ENCODE data around the gene ZNF213.
"Not testable (repeated sequence)": the region's sequence is repeated elsewhere in the genome, so short reads cannot be mapped to it uniquely, and the experiment has no call there.

Gene ZNF213

GRCh38 chr16:3179651-3180050, 44.8 kb downstream of the ZNF213 start:
- Histone ChIP-seq H3K9ac (ENCODE audit: insufficient read length, low read depth) (no peak overlapping the region), H3K9me3 (ENCODE audit: insufficient read depth, low read length) (no peaks in the 10 kb centered on the region), H3K4me1 (ENCODE audit: insufficient read depth, insufficient read length) (no peaks in the 10 kb centered on the region), H3K27me3 (ENCODE audit: insufficient read depth, insufficient read length) (peaks cover 10% of the 10 kb centered on the region), H3K4me3 (ENCODE audit: insufficient read length, low read depth) (no peak overlapping the region), H3K36me3 (ENCODE audit: insufficient read depth, insufficient read length, low read length) (no peaks in the 10 kb centered on the region)
- no peak for DNase-seq (ENCODE audit: low read depth, low spot score)
- no peak for TF ChIP-seq SUZ12 (IDR thresholded peaks at IDR 0.05; ENCODE audit: extremely low read depth, insufficient read depth, insufficient read length)
- no peak for TF ChIP-seq YY1 (IDR thresholded peaks at IDR 0.05; ENCODE audit: insufficient read depth, insufficient read length)
- no peak for TF ChIP-seq ZNF274 (IDR thresholded peaks at IDR 0.05; ENCODE audit: low read depth, low read length)

- Histone ChIP-seq H3K9ac (ENCODE audit: insufficient read length, low read depth) (no peak overlapping the region), H3K36me3 (ENCODE audit: insufficient read depth, insufficient read length, low read length) (no peaks in the 10 kb centered on the region), H3K27me3 (ENCODE audit: insufficient read depth, insufficient read length) (peaks cover 10% of the 10 kb centered on the region), H3K9me3 (ENCODE audit: insufficient read depth, low read length) (no peaks in the 10 kb centered on the region), H3K4me1 (ENCODE audit: insufficient read depth, insufficient read length) (no peaks in the 10 kb centered on the region), H3K4me3 (ENCODE audit: insufficient read length, low read depth) (no peak overlapping the region)
- TF ChIP-seq SUZ12 (IDR thresholded peaks at IDR 0.05; ENCODE audit: extremely low read depth, insufficient read depth, insufficient read length) (no peak), ZNF274 (IDR thresholded peaks at IDR 0.05; ENCODE audit: low read depth, low read length) (no peak), YY1 (IDR thresholded peaks at IDR 0.05; ENCODE audit: insufficient read depth, insufficient read length) (no peak)
- no peak for DNase-seq (ENCODE audit: low read depth, low spot score)
These were observed 45.6 kb downstream of the ZNF213 start for GRCh38 chr16:3180445-3180878.

- Histone ChIP-seq H3K27me3 (ENCODE audit: insufficient read depth, insufficient read length) (peaks cover 10% of the 10 kb centered on the region), H3K4me3 (ENCODE audit: insufficient read length, low read depth) (peak overlapping the region; percentile 68)
- H3K36me3 ChIP-seq (ENCODE audit: insufficient read depth, insufficient read length, low read length), result not testable (repeated sequence)
These were observed 47.4 kb downstream of the ZNF213 start for GRCh38 chr16:3182293-3182607.

GRCh38 chr16:3182608-3183444, 48.0 kb downstream of the ZNF213 start:
- Histone ChIP-seq H3K27me3 (ENCODE audit: insufficient read depth, insufficient read length) (peaks cover 10% of the 10 kb centered on the region), H3K9me3 (ENCODE audit: insufficient read depth, low read length) (no peaks in the 10 kb centered on the region), H3K36me3 (ENCODE audit: insufficient read depth, insufficient read length, low read length) (no peaks in the 10 kb centered on the region), H3K4me3 (ENCODE audit: insufficient read length, low read depth) (peak overlapping the region; percentile 68), H3K9ac (ENCODE audit: insufficient read length, low read depth) (peak overlapping the region; percentile 76), H3K4me1 (ENCODE audit: insufficient read depth, insufficient read length) (no peaks in the 10 kb centered on the region)
- TF ChIP-seq ZNF274 (IDR thresholded peaks at IDR 0.05; ENCODE audit: low read depth, low read length), result no peak
- no peak for TF ChIP-seq YY1 (IDR thresholded peaks at IDR 0.05; ENCODE audit: insufficient read depth, insufficient read length)
- TF ChIP-seq SUZ12 (IDR thresholded peaks at IDR 0.05; ENCODE audit: extremely low read depth, insufficient read depth, insufficient read length), result no peak
- no peak for DNase-seq (ENCODE audit: low read depth, low spot score)

More at GRCh38 chr16:3182293-3182607, 47.4 kb downstream of the ZNF213 start:
- DNase-seq (ENCODE audit: low read depth, low spot score); H3K9ac ChIP-seq (ENCODE audit: insufficient read length, low read depth); H3K9me3 ChIP-seq (ENCODE audit: insufficient read depth, low read length); H3K4me1 ChIP-seq (ENCODE audit: insufficient read depth, insufficient read length): not testable (repeated sequence)

- peaks cover 10% of the 10 kb centered on the region for H3K27me3 ChIP-seq (ENCODE audit: insufficient read depth, insufficient read length)
- peak overlapping the region; percentile 76 for H3K9ac ChIP-seq (ENCODE audit: insufficient read length, low read depth)
- peak overlapping the region; percentile 68 for H3K4me3 ChIP-seq (ENCODE audit: insufficient read length, low read depth)
These were observed 48.8 kb downstream of the ZNF213 start for GRCh38 chr16:3183445-3184139.

GRCh38 chr16:3186946-3187690, 52.3 kb downstream of the ZNF213 start:
- Histone ChIP-seq H3K9me3 (ENCODE audit: insufficient read depth, low read length) (no peaks in the 10 kb centered on the region), H3K4me3 (ENCODE audit: insufficient read length, low read depth) (no peak overlapping the region), H3K36me3 (ENCODE audit: insufficient read depth, insufficient read length, low read length) (no peaks in the 10 kb centered on the region), H3K27me3 (ENCODE audit: insufficient read depth, insufficient read length) (peaks cover 30% of the 10 kb centered on the region), H3K4me1 (ENCODE audit: insufficient read depth, insufficient read length) (no peaks in the 10 kb centered on the region), H3K9ac (ENCODE audit: insufficient read length, low read depth) (no peak overlapping the region)
- no peak for DNase-seq (ENCODE audit: low read depth, low spot score)
- TF ChIP-seq SUZ12 (IDR thresholded peaks at IDR 0.05; ENCODE audit: extremely low read depth, insufficient read depth, insufficient read length) (no peak), YY1 (IDR thresholded peaks at IDR 0.05; ENCODE audit: insufficient read depth, insufficient read length) (no peak), ZNF274 (IDR thresholded peaks at IDR 0.05; ENCODE audit: low read depth, low read length) (no peak)

More at GRCh38 chr16:3183445-3184139, 48.8 kb downstream of the ZNF213 start:
- no peaks in the 10 kb centered on the region for H3K9me3 ChIP-seq (ENCODE audit: insufficient read depth, low read length)
- H3K36me3 ChIP-seq (ENCODE audit: insufficient read depth, insufficient read length, low read length), result no peaks in the 10 kb centered on the region
- no peaks in the 10 kb centered on the region for H3K4me1 ChIP-seq (ENCODE audit: insufficient read depth, insufficient read length)
- no peak for DNase-seq (ENCODE audit: low read depth, low spot score)
- TF ChIP-seq SUZ12 (IDR thresholded peaks at IDR 0.05; ENCODE audit: extremely low read depth, insufficient read depth, insufficient read length) (no peak), YY1 (IDR thresholded peaks at IDR 0.05; ENCODE audit: insufficient read depth, insufficient read length) (no peak), ZNF274 (IDR thresholded peaks at IDR 0.05; ENCODE audit: low read depth, low read length) (no peak)

All from NT2/D1 (cell line).